ENCODE results near the gene MYO1B.

DNA sequence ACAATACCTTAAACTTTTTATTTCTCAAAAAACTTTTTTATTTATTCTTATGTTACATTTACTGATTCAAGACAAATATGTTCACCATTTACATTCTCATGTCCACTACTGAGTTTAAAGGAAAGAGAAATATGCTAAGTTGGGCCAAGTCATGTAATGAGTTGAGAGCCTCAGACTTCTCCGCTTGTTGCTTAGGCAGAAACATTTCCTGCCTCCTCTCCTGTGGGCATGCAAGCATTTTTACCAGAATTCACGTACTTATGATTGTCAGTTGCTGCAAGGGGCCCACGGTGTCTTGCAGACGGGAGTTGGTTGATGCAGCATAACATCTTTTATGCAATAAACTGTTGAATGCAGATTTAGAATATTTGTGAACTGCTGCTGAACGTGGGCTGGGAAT is 51.8 kb downstream of the MYO1B start:
- TF ChIP-seq RAD21 (conservative IDR thresholded peaks at IDR 0.05) (no peak), EZH2 (IDR thresholded peaks at IDR 0.05; ENCODE audit: borderline replicate concordance, insufficient read depth, low read length, poor library complexity, severe bottlenecking) (no peak)
- TF ChIP-seq, protein P1, sequence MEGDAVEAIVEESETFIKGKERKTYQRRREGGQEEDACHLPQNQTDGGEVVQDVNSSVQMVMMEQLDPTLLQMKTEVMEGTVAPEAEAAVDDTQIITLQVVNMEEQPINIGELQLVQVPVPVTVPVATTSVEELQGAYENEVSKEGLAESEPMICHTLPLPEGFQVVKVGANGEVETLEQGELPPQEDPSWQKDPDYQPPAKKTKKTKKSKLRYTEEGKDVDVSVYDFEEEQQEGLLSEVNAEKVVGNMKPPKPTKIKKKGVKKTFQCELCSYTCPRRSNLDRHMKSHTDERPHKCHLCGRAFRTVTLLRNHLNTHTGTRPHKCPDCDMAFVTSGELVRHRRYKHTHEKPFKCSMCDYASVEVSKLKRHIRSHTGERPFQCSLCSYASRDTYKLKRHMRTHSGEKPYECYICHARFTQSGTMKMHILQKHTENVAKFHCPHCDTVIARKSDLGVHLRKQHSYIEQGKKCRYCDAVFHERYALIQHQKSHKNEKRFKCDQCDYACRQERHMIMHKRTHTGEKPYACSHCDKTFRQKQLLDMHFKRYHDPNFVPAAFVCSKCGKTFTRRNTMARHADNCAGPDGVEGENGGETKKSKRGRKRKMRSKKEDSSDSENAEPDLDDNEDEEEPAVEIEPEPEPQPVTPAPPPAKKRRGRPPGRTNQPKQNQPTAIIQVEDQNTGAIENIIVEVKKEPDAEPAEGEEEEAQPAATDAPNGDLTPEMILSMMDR (IDR thresholded peaks at IDR 0.05; ENCODE audit: poor library complexity, severe bottlenecking): no peak
